CD4-positive, alpha-beta T cell treated with Interleukin-15 for 1 hour (primary cell): ENCODE data around the gene ALKBH4.
"Not testable (repeated sequence)": the region's sequence is repeated elsewhere in the genome, so short reads cannot be mapped to it uniquely, and the experiment has no call there.

ENCODE experiments used
- DNase-seq: peaks from one replicate; pipeline ENCODE4 v3.0.0-alpha.2; 2020

The ALKBH4 gene, protein sequence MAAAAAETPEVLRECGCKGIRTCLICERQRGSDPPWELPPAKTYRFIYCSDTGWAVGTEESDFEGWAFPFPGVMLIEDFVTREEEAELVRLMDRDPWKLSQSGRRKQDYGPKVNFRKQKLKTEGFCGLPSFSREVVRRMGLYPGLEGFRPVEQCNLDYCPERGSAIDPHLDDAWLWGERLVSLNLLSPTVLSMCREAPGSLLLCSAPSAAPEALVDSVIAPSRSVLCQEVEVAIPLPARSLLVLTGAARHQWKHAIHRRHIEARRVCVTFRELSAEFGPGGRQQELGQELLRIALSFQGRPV

DNA sequence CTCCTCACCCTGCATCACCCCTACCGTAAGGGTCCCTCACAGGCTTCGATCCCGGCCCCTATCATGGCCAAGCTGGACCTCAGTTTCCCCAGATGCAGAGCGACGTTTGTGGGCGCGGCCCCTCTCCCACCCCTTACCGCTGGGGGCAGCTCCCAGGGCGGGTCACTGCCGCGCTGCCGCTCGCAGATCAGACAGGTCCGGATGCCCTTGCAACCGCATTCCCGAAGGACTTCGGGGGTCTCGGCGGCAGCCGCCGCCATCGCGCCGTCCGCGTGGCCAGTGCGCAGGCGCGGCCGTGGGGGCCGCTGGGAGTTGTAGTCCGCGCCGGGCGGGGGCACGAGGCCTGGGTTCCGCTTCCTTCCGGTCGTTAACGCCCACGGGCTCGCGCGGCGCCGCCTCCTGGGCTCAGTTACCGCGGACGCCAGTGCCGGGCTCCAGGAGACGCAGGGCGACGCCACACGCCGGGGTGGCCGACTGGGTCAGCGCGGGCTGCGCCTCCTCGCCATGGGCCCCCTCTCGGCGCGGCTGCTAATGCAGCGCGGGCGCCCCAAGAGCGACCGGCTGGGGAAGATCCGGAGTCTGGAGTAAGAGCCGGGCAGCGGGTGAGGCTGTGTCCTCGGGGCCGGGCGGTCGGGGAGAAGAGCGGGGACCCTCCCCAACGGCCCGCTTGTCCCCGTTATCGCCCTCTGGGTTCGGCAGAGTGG is at the start of gene ALKBH4, which contains the start of gene LRWD1:
Gene ALKBH4, minus strand, starts transcription at position 287 of the 704 bp plus-strand sequence. Its CDS starts 27 bp downstream, at position 260.
Gene LRWD1, plus strand, starts transcription at position 408 of the 704 bp plus-strand sequence. Its CDS starts 97 bp downstream, at position 505.
- DNase-seq = peak; percentile 94

DNA sequence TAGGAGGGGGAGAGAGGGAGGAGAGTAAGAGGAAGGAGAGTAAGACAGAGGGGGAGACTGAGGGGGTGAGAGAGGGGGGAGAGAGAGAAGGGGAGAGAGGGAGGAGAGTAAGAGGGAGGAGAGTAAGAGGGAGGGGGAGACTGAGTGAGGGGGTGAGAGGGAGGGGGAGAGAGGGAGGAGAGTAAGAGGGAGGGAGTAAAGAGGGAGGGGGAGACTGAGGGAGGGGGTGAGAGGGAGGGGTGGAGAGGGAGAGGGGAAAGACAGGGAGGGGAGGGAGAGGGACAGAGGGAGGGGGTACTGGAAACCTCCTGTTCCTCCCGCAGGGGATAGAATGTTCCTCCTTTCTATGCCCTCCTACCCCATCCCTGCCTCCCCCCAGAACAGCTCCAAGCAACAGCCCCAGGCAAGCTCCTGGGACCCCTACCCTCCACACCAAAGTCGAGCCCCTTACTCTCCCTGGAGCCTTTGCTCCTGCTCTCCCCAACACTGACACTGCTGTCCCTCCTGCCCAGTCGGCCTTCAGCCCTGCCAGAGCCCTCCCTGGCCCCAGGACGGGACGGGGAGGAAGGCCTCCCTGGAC is 48.1 kb upstream of the ALKBH4 start:
- not testable (repeated sequence) for DNase-seq

DNA sequence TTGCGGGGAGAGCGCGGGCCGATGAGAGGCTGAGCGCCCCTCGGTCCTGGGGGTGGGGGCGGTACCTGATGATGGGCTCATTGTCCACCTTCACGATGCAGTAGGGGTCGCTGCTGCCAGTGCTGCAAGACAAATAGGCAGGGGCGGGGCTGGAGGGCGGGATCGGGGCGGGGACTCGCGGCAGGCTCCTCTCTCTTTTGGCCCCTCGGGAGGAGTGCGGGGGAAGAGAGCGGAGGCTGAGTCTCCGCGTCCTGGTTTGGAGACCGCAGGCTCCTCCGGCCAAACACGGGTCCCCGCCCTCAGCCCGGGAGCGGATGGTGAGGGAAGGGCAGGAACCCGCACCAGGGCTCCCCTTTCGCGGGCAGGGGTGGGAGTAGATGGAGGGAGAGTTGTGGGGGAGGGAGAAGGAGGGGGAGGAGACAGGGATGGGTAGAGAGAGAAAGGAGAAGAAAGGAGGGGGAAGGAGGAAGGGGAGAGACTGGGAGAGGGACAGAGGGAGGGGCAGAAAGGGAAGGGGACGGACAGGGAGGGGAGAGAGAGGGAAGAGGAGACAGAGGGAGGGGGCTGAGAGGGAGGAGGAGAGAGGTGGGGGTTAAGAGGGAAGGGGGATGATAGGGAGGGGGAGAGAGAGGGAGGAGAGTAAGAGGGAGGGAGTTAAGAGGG is 47.3 kb upstream of the ALKBH4 start:
- DNase-seq = not testable (repeated sequence)

DNA sequence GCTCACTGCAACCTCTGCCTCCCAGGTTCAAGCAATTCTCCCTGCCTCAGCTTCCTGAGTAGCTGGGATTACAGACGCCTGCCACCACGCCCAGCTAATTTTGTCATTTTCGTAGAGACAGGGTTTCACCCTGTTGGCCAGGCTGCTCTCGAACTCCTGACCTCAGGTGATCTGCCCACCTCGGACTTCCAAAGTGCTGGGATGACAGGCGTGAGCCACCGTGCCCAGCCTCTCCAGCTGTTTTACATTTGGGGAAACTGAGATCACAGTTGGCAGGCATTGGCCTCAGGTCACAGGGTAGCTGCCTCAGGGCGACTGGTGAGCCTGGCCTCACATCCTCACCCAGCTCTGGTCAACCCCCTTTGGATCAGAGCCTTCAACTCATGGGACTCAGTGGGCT is 45.9 kb upstream of the ALKBH4 start:
- not testable (repeated sequence) for DNase-seq

DNA sequence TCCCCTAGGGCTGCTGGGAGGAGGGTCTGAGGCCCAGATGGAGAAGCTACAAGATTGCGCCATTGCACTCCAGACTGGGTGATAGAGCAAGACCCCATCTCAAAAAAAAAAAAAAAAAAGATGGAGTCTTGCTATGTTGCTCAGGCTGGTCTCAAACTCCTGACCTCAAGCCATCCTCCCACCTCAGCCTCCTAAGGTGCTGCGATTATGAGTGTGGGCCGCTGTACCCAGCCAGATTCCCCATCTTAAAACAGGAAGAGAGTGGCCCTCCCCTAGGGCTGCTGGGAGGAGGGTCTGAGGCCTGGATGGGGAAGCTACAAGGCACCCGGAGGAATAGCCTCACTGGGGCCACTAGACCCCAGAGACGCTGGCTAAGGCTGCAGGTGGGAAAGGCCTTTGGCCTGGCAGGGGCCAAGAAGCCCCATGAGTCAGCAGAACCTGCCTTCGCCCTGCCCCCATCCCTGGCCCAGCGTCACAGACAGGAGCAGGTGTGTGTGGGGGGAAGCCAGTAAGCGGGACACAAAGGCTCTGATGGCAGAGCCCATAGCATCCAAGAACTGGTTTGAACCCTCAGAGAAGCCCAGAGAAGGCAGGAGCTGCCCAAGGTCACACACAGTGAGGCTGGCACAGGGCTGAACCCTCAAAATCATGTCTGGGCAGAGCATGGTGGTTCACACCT is 42.9 kb upstream of the ALKBH4 start:
- not testable (repeated sequence) for DNase-seq

DNA sequence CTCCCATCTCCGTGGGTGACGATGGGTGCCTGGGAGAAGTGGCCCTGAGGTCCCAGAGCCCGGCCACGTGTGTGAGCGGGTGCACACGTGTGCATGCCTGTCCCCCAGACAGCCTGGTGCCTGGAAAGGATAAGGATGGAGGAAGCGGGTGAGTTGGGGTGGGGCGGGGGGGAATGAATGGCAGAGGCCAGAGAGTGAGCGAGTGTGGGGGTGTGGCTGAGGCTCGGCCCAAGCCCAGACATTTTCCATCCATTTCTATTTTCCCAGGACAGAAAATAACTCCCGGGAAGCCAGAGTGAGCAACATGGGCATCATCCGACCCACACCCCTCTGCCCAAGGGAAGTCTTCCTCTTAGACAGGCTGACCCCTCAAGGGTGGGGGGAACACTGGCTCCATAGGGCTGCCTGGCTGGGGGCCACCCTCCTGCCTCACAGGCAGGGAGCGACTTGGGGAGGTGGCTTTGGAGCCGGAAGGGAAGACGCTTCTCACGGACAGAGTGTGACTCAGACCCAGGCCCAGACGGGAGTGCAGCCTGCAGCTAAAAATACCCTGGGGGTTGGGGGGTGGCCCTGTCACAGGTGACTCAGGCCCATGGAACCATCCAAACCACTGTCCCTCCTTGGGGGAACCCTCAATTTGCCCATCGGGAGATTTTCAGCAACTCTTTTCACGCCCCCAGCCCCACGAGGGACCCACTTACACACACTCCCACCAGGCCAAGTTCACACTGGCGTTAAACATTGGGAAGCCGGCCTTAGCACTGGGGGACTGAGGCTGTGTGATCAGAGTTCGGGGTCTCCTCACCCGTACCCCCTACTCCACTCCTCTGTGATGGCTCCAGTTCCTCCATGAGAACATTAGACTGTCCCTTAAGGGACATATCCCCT is 40.9 kb upstream of the ALKBH4 start:
- DNase-seq = not testable (repeated sequence)

DNA sequence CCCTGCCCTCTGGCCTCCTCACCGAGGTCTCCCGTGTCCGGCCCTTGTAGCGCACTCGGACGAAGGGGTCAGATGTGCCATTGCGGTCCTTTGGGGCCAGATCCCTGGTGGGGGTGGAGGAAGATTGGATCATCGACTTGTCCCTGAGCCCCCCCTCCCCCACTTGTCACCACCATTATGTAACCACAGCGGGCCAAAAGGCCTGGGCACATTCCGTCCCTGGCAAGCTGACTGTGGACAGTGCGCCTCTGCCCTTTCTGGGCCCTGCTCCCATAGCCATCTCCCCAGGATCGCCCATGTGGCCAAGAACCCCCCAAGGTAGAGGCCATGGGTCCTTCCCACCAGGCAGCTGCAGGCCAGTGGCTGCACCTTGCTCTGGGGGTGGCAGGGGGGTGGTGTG is 38.5 kb upstream of the ALKBH4 start:
- not testable (repeated sequence) for DNase-seq

DNA sequence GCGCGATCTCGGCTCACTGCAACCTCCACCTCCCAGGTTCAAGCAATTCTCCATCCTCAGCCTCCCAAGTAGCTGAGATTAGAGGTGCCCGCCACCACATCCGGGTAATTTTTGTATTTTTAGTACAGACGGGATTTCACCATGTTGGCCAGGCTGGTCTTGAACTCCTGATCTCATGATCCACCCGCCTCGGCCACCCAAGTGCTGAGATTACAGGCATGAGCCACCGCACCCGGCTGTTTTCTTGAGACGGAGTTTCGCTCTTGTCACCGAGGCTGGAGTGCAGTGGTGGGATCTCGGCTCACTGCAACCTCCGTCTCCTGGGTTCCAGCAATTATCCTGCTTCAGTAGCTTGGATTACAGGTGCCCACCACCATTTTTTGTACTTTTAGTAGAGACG is 33.7 kb upstream of the ALKBH4 start:
- DNase-seq = not testable (repeated sequence)

DNA sequence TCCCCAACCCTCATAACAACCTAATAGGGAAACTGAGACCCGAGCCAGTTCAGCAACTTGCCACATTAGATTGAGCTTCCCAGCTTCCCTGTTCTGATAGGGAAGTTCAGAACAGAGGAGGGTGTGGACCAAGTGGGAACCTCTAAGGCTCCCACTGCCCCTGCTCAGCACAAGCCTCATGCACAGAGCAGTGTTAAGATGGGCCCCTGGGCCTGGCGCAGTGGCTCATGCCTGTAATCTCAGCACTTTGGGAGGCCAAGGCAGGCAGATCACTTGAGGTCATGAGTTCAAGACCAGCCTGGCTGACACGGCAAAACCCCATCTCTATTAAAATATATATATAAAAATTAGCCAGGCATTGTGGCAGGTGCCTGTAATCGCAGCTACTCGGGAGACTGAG is 32.6 kb upstream of the ALKBH4 start:
- DNase-seq = not testable (repeated sequence)

DNA sequence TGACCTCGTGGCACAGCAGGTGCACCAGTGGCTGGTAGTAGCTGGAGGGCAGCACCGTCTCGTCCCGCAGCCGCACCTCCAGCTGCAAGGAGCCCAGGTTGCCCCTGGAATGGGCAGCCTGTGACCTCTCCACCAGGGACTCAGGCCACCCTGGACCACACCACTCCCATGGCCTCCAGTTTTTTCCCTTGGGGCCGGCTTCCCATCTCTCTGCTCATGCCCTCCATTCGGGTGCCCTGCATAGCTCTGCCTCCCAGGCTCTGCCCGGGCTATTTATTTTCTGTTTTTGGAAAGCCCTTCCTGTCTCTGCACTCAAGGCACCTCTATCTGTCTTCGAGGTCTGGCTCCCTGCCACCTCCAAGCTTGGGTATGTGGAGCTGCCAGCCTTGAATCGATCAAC is 32.2 kb upstream of the ALKBH4 start:
- DNase-seq = not testable (repeated sequence)

DNA sequence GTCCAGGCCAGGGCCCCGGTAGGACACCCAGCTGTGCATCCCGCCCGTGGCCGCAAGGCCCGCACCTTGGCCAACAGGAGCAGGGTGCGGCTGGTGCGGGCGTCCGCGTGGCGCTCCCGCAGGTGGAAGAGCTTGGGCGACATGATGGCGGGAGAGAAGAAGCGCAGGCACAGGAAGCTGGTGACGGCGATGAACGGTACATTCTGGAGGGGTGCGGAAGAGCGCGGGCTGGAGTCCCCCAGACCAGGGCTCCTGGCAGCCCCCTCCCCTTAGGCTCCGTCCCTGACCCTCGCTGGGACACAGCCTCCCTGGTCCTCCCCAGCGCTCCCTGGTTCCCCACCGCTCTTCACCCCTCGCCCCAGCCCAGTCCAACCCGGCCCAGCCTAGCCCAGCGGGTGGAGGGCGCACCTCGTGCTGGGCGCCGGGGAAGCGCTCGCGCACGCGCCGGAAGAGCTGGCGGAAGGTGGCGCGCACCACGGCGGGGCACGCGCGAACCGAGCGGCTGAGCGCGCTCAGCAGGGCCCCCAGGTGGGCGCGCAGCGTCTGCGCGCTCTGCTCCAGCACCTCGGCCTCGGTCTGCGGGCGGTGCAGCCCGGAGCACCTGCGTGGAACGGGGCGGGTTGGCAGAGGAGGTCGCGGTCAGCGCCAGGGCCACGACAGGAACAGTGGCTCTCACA is 29.9 kb upstream of the ALKBH4 start:
- DNase-seq = not testable (repeated sequence)

DNA sequence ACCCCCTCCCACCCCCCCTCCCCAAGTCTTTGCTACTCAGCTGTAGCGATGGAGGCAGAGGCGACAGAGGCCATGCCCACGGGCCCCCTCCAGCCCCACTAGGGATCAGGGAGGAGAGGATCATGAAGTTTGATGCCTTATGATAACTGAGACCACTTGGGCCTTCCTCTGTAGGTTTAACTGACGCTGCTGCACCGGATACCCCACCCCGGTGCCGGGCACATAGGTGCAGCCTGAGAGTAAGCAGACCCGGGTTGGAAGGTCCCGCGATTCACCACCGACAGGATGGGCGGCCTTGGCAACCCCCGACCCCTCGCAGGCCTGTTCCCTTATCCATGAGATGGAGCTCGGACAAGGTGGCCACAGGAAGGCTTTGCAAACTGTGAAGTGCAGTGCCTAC is 29.4 kb upstream of the ALKBH4 start:
- DNase-seq = not testable (repeated sequence)

DNA sequence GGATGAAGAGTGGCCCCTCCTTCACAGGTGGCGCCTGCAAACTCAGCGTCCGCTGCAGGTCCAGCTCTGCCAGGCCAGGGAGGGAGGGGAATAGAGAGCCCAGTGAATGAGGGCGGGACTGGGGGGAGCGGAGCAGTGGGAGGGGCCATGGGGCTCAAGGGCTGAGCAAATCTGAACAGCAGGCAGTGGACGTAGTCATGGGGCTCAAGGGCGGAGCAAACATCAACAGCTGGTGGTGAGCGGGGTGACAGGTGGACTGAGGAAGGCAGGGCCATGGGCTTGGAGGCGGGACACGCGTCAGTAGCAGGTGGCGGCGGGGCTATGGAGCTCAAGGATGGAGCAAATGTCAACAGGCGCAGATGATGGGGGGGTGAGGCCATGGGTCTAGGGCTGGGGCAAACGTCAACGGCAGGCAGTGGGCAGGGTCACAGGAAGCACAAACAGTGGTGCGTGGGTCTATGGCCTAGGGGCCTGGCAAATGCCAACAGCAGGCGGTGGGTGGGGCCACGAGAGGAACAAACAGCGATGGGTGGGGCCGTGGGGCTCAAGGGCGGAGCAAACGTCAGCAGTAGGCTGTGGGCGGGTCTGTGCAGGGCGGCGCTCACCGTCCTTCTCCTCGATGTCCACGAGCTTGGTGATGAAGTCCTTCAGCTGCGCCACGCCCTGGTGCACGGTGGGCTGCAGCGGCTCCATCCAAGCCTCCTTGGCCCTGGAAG is 28.7 kb upstream of the ALKBH4 start:
- peak; percentile 30 for DNase-seq

DNA sequence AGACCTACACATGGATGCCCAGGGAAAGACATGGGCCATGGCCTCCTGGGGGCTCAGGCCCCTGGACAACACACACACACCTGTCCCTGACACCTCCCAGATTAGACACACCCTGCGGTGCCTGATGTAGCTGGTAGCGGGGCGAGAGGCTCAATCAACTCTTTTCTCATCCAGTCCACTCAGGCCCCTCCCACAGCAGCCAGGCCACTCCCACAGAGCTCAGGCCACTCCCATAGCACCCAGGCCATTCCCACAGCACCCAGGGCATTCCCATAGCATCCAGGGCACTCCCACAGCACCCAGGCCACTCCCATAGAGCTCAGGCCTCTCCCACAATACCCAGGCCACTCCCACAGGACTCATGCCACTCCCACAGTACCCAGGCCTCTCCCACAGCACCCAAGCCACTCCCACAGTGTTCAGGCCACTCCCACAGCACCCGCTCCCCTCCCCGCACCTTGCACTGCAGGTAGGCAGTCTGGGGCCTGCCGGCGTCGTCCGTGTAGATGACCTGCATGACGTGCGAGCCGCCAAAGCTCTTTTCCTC is 25.9 kb upstream of the ALKBH4 start:
- peak; percentile 54 for DNase-seq

DNA sequence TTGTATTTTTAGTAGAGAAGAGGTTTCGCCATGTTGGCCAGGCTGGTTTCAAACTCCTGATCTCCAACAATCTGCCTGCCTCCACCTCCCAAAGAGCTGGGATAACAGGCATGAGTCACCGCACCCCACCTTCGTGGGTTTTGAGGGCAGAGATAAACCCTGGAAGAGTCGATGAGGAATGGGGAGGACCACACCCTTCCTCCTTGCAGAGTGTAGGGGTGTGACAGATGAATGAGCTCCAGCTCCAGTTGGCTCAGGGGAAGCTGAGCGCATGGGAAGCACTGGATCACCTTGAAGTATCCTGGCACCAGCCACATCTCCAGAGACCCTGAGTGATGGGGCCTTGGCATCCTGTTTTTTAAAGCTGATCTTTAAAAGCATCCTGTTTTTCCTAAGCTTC is 19.7 kb upstream of the ALKBH4 start:
- not testable (repeated sequence) for DNase-seq

DNA sequence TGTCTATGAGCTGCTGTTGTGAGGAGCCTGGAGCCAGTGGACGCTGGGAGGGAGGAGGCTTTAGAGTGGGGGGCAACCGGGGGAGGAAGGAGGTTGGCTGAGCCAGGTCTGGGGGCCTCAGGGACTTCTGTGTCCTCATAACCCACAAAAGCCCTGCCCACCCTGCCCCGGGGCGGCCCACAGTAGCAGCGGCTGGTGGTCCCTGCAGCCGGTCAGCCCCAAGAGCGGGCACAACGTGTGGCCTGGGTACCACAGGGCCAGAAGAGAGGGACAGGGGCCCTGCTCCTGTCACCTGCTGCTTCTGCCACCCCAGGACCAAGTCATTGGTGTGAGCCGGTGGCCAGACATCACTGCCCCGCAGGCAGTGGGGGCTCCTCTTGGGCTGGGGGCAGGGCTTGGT is 17.3 kb upstream of the ALKBH4 start:
- DNase-seq = not testable (repeated sequence)

DNA sequence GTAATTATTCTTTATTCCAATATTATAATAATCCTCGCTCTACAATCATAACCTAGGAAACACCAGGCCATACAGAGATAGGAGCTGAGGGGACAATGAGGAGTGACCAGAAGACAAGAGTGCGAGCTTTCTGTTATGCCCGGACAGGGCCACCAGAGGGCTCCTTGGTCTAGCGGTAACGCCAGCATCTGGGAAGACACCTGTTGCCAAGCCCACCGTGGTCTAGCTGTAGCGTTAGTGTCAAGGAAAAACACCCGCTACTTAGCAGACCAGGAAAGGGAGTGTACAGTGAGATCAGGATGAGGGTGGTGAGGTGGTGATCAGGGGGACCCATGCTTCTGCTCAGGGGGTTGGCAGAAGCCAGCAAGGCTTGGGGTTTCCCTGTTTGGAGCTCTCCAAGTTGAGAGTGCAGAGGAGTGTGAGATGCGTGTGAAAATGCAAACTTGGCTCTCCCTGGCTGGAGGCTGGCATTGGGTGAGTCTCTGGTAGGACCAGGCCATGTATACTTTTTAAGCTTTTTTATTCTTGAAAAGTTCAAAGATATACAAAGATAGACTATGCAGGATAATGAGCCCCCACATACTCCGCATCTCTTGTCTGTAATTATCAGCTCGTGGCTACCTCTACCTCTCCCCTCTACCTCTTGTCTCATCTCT is 15.4 kb upstream of the ALKBH4 start:
- DNase-seq = not testable (repeated sequence)

DNA sequence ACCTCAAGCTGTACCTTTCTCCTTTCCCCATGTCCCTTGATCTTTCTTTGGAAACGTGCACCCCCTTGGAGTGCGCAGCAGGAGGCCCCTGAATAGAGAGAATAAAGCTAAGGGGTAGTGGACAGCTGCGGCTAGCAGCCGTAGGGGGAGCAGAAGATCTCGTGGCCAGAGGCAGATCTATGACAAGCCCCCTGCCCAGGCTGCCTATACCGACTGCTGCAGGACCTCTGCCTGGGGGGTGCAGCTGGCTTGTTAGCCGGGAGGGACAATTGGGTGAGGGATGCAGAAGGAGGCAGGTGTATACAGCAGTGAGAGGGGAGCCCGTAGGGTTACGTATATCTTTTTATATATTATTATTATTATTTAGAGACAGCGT is 14.5 kb upstream of the ALKBH4 start:
- not testable (repeated sequence) for DNase-seq
